ENCODE results near the gene CEACAM19. TPM values are rescaled to one million over a fixed set of nuclear protein-coding genes. Genes with fewer than 3 reads are reported as not detected.
"Not testable (repeated sequence)": the region's sequence is repeated elsewhere in the genome, so short reads cannot be mapped to it uniquely, and the experiment has no call there.

The CEACAM19 gene
- total and polyA plus RNA-seq, 2 of the 4 experiments (the other 2 are of a cell fraction): 0.72 to 9.3 TPM

DNA sequence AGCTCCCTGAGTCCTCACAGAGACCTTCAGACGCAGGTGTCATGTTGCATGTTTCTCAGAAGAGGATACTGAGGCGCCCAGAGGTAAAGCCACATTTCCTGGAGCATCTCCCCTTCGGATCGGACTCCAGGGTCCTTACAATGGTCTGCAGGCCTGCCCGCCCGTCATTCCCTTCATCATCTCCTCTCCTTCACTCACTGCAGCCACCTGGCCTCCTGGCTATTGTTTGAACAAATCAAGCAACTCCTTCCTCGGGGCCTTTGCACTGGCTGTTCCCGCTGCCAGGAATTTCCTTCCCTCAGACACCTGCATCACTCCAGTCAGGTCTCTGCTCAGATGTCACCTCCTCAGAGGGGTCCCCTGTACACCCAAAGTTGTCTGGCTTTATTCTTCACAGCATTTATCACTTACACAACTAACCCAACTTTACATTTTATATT, 48.0 kb downstream of the CEACAM19 start:
- dilution Hi-C loops (cut with HindIII; ENCODE audit: low sequenced_read_pairs, unreplicated experiment) (no loop called here), intact Hi-C loops (cut with micrococcal nuclease) (no loop called here), in situ Hi-C loops (cut with MboI; ENCODE audit: low sequenced_read_pairs) (no loop called here)
- H4K20me1 ChIP-seq (ENCODE audit: insufficient read depth, low read length): no peaks in the 10 kb centered on the region
- peak overlapping the region; percentile 100; the same call in 2 of the 3 replicates for H2BK15ac ChIP-seq (ENCODE audit: low read depth, low read length)
- no peak overlapping the region for H3K4me2 ChIP-seq (ENCODE audit: low read depth, low read length)
- no peak overlapping the region; the same call in 1 of the 2 replicates for H3K23ac ChIP-seq (ENCODE audit: low read depth, low read length)
- peak overlapping the region; percentile 97 for H4K91ac ChIP-seq (ENCODE audit: insufficient read depth, low read depth, low read length)
- H3K27ac ChIP-seq (ENCODE audit: insufficient read depth, low read length): peak overlapping the region; percentile 46; the same call in 1 of the 2 replicates
- H3K9me3 ChIP-seq (ENCODE audit: control insufficient read depth, insufficient read depth, low read length): peaks cover 6% of the 10 kb centered on the region
- peak overlapping the region; percentile 96 for H3K4ac ChIP-seq (ENCODE audit: low read depth, low read length)
- WGBS, 2 experiments (ENCODE audit: extremely low coverage in 2 of 2, insufficient read length in 1 of 2): 94% methylated on average over 6 of the region's 8 CpGs; no CpG with 5 or more reads in 1 of the 2 experiments
- H2AK5ac ChIP-seq (ENCODE audit: low read depth, low read length): peak overlapping the region; percentile 98
- H3K56ac ChIP-seq (ENCODE audit: extremely low read depth, insufficient read depth, low read length): no peak overlapping the region
- peaks cover 14% of the 10 kb centered on the region for H3K4me1 ChIP-seq (ENCODE audit: control insufficient read depth, insufficient read depth, low read length)
- no peak overlapping the region; the same call in 1 of the 2 replicates for H4K5ac ChIP-seq (ENCODE audit: low read depth, low read length)
- 0 out of 2 replicates have a peak overlapping the region, but pooled peaks have one; percentile 0 for H3K9ac ChIP-seq (ENCODE audit: low read depth, low read length)
- peak overlapping the region; percentile 80 for H3K14ac ChIP-seq (replicated peaks; ENCODE audit: low read depth, low read length)
- H2BK120ac ChIP-seq (ENCODE audit: low read depth, low read length): peak overlapping the region; percentile 98
- H3K9me1 ChIP-seq (ENCODE audit: insufficient read depth, low read length): peaks cover 10% of the 10 kb centered on the region
- no peak overlapping the region for H2BK5ac ChIP-seq (ENCODE audit: low read depth, low read length, poor library complexity, severe bottlenecking)
- peak overlapping the region; percentile 89; the same call in 1 of the 2 replicates for H2BK20ac ChIP-seq (ENCODE audit: low read depth, low read length)
- peak overlapping the region; percentile 99 for H2AFZ ChIP-seq (replicated peaks; ENCODE audit: low read length, poor library complexity)
- no peak overlapping the region for H3K4me3 ChIP-seq (ENCODE audit: insufficient read depth, low read depth, low read length)
- no peak overlapping the region; the same call in 1 of the 2 replicates for H3K18ac ChIP-seq (ENCODE audit: low read depth, low read length)
- TF ChIP-seq NFE2L2 (IDR thresholded peaks at IDR 0.05; ENCODE audit: low read depth, low read length) (no peak), CEBPB (IDR thresholded peaks at IDR 0.05; ENCODE audit: low read depth, low read length) (no peak), MXI1 (IDR thresholded peaks at IDR 0.05; ENCODE audit: borderline replicate concordance, low read depth, low read length) (no peak)
- ATAC-seq (ENCODE audit: low read depth) (no peak), DNase-seq (no peak)
- CTCF ChIA-PET: interaction anchor here (1.0 kb wide), 1 partner anchor 56 kb away, joined by 3 read pairs; no protein-coding TSS in a partner anchor
- H3K79me1 ChIP-seq (ENCODE audit: low read depth in 1 of 2, low read length in 2 of 2): no peaks in the 10 kb centered on the region
- POLR2A ChIA-PET (ENCODE audit: unreplicated experiment): no interaction called here
- no peaks in the 10 kb centered on the region for H3K27me3 ChIP-seq (ENCODE audit: control insufficient read depth, insufficient read depth, low read length)
- BruUV-seq (replicated peaks): no TSS peak
- peak overlapping the region; percentile 91 for H2AK9ac ChIP-seq (replicated peaks; ENCODE audit: low read depth, low read length, poor library complexity)
- no peaks in the 10 kb centered on the region for H3K36me3 ChIP-seq (ENCODE audit: control insufficient read depth, insufficient read depth, low read length)
- H4K8ac ChIP-seq (ENCODE audit: low read depth in 2 of 2, low read length in 2 of 2): peak overlapping the region; percentile 66 to 85

DNA sequence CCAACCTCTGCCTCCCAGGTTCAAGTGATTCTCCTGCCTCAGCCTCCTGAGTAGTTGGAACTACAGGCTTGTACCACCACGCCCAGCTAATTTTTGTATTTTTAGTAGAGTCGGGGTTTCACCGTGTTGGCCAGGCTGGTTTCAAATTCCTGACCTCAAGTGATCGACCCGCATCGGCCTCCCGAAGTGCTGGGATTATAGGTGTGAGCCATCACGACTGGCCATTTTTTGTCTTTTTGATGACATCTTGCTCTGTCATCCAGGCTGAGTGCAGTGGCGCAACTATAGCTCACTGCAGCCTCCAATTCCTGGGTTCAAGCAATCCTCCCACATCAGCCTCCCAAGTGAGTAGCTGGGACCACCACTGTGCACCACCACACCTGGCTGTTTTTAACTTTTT, 49.1 kb downstream of the CEACAM19 start:
- H3K14ac ChIP-seq (replicated peaks; ENCODE audit: low read depth, low read length); H3K9me1 ChIP-seq (ENCODE audit: insufficient read depth, low read length); H3K4me3 ChIP-seq (ENCODE audit: insufficient read depth, low read depth, low read length); H3K9me3 ChIP-seq (ENCODE audit: control insufficient read depth, insufficient read depth, low read length); H4K8ac ChIP-seq (ENCODE audit: low read depth in 2 of 2, low read length in 2 of 2); H2BK5ac ChIP-seq (ENCODE audit: low read depth, low read length, poor library complexity, severe bottlenecking); BruUV-seq (replicated peaks); H2AFZ ChIP-seq (replicated peaks; ENCODE audit: low read length, poor library complexity); H4K5ac ChIP-seq (ENCODE audit: low read depth, low read length); H3K23ac ChIP-seq (ENCODE audit: low read depth, low read length); dilution Hi-C loops (cut with HindIII; ENCODE audit: low sequenced_read_pairs, unreplicated experiment); H4K91ac ChIP-seq (ENCODE audit: insufficient read depth, low read depth, low read length); H2BK20ac ChIP-seq (ENCODE audit: low read depth, low read length); H3K36me3 ChIP-seq (ENCODE audit: control insufficient read depth, insufficient read depth, low read length); H3K9ac ChIP-seq (ENCODE audit: low read depth, low read length); H3K79me1 ChIP-seq (ENCODE audit: low read depth in 1 of 2, low read length in 2 of 2); H3K56ac ChIP-seq (ENCODE audit: extremely low read depth, insufficient read depth, low read length); ATAC-seq (ENCODE audit: low read depth); H3K4me2 ChIP-seq (ENCODE audit: low read depth, low read length); H3K27ac ChIP-seq (ENCODE audit: insufficient read depth, low read length); H3K4ac ChIP-seq (ENCODE audit: low read depth, low read length); H3K27me3 ChIP-seq (ENCODE audit: control insufficient read depth, insufficient read depth, low read length); H3K18ac ChIP-seq (ENCODE audit: low read depth, low read length); H4K20me1 ChIP-seq (ENCODE audit: insufficient read depth, low read length); DNase-seq; POLR2A ChIA-PET (ENCODE audit: unreplicated experiment); H2BK120ac ChIP-seq (ENCODE audit: low read depth, low read length): not testable (repeated sequence)
- CTCF ChIA-PET: interaction anchor here (0.9 kb wide), 1 partner anchor 143 kb away, joined by 4 read pairs; no protein-coding TSS in a partner anchor
- intact Hi-C loops (cut with micrococcal nuclease) (loop anchor here (5.0 kb wide), 1 partner anchor 37 kb away; no protein-coding TSS in a partner anchor), in situ Hi-C loops (cut with MboI; ENCODE audit: low sequenced_read_pairs) (loop anchor here (5.0 kb wide), 2 partner anchors 52 to 122 kb away; no protein-coding TSS in a partner anchor)
- Histone ChIP-seq H2AK9ac (replicated peaks; ENCODE audit: low read depth, low read length, poor library complexity) (peak overlapping the region; percentile 47), H2AK5ac (ENCODE audit: low read depth, low read length) (peak overlapping the region; percentile 75; the same call in 1 of the 2 replicates), H3K4me1 (ENCODE audit: control insufficient read depth, insufficient read depth, low read length) (peaks cover 19% of the 10 kb centered on the region), H2BK15ac (ENCODE audit: low read depth, low read length) (0 out of 3 replicates have a peak overlapping the region, but pooled peaks have one; percentile 40)
- 90% methylated on average over 4 of the region's 9 CpGs; no CpG with 5 or more reads in 1 of the 2 experiments for WGBS, 2 experiments (ENCODE audit: extremely low coverage in 2 of 2, insufficient read length in 1 of 2)

Measured in IMR-90 (cell line).